GM18498 (cell line): Measurements from ENCODE around the gene ZNF552.
A peak's percentile ranks its signal among the peaks of the same experiment; 100 is the strongest.

Experiments used
- ATAC-seq: cut with Tn5 transposase; IDR thresholded peaks from one replicate; pipeline ENCODE4 v1.9.1; 2021; ENCODE audit warnings: mild to moderate bottlenecking, moderate library complexity; ENCODE audit not compliant: unreplicated experiment

Gene ZNF552

DNA sequence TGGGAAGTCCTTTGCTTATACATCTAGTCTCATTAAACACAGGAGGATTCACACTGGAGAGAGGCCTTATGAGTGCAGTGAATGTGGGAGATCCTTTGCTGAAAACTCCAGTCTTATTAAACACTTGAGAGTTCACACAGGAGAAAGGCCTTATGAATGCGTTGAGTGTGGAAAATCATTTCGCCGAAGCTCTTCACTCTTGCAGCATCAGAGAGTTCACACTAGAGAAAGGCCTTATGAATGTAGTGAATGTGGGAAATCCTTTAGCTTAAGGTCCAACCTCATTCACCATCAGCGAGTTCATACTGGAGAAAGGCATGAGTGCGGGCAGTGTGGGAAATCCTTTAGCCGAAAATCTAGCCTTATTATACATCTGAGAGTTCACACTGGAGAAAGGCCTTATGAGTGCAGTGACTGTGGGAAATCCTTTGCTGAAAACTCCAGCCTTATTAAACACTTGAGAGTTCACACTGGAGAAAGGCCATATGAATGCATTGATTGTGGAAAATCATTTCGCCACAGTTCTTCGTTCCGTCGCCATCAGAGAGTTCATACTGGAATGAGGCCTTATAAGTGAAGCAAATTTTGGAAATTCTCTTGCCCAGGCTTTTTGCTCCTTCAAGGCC, 35.4 kb downstream of the ZNF552 start:
- ATAC-seq, result no peak

DNA sequence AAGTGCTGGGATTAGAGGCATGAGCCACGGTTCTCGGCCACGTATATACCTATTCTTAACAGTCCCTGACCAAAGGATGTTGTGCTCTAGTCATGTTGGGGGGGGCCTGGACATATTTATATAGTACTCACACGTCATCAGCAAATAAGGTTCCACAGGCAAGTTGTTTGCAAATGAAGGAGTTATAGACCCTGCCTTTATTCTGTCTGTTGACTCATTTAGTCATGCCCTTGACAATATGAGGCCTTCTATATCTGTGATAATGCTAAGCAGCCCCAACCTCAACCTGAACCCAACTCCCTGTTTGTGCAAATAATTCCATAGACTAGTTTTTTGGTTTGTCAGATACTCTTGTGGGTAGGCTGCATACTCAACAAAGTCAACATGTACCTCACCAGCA, 36.4 kb downstream of the ZNF552 start:
- ATAC-seq, result no peak

DNA sequence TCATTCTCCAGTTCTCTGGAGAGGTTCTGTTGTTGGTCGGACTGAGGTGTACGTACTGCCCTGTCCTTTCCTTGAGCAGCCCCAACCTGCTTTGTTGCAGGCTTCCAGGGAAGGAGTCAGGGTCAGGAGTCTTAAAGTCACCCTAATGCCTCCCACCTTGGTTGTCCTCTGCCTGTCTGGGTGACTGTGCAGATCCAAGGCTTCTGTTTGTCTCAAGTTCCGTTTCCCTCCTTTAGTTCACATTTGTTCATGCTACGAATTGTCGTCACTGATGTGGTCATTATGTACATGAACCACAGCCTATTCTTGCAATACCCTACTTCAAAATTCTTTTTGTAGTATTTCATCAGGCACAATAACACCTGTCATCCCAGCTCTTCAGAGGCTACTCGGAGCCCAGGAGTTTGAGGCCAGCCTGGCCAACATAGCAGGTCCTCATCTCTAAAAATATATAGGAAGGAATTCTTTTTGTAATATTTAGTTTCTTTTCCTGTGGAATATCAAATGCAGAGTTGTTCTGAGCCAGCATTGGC, 37.9 kb downstream of the ZNF552 start:
- ATAC-seq, result no peak

DNA sequence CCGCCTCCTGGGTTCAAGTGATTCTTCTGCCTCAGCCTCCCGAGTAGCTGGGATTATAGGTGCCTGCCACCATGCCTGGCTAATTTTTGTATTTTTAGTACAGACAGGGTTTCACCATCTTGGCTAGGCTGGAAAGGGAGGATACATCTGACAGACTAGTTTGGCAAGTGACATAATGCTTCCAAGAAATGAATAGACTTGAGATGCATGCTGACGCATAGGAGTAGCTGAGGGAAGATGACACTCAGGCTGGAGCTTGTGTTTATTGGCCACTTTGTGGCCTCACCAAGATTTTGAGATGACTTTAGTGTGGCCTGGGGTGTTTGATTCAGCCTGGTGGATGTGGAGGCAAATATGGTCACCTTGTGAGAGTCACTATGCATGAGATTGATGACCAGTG, 41.2 kb downstream of the ZNF552 start:
- no peak for ATAC-seq

DNA sequence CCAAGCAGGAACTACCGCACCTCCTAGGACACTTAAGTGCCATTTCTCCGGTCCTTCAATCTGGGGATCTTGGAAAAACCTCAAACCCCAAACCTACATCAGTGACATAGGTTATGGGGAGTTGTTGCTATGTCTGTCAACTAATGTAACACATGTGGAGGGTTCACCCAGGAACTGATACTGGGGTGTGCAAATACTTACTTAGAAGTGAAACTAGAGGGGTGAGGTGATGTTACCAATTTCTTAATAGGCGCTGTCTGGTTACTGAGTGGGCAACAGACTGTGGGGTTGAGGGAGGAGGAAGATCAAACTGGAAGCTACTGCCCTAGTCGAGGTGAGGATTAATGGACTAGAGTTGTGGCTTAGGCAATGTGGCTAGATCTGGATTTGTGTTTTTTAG, 43.3 kb downstream of the ZNF552 start:
- ATAC-seq, result no peak

DNA sequence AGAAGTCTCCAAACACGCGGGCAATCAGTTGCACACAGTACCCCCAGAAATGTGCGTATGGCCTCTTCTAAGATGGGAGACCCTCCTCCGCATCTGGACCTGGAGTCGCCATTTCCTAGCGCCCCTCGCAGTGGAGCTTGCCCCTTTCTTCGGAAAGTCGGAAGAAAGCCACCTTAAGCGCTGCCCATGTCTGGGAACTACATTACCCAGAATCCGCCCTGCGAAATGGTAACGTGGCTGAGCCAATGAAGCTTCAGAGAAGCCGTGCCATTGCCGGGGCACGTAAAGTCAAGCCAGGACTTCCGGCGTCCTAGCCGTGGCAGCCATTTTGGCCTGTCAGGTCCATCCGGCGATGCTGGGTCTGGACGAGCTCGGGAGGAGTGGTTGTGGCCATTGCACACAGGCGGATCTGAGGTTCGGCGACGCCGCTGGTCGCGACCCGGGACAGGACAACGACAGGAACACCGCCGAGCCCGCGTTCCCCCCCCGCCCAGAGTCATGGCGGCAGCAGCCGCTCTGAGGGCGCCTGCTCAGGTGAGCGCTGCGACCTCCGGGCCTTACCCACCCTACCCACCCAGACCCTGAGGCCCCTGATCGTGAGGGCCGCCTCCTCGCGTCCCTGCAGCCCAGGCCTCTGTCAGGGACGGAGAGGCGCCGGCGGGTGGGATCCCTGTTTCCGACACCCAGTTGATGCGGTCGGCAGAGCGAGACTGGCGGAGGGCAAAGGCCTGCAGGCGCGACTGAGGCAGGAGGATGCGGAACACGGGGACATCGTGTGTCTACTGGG, 45.2 kb downstream of the ZNF552 start, which contains the start of gene ZNF586:
Gene ZNF586, plus strand, starts transcription at position 332 of the 787 bp plus-strand sequence. Its CDS starts 167 bp downstream, at position 499.
- peak; percentile 96 for ATAC-seq

DNA sequence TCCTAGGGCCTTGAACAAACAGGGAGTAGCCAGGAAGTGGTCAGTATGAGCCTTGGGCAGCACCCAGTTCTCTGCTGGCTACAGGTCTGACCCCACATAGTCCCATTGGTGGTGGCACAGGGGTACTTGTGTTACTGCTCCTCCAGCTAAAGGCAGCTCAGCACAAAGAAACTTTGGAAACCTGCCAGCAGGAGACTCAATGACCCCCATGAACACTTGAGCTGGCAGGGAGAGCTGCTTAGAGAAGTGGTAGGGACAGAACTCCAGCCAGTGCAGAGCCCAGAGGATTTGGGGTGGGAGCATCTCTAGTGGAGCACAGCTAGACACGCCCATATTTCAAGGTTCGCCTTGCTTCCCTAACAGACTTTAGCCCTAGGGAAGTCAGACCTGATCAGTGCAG, 55.6 kb downstream of the ZNF552 start:
- no peak for ATAC-seq

DNA sequence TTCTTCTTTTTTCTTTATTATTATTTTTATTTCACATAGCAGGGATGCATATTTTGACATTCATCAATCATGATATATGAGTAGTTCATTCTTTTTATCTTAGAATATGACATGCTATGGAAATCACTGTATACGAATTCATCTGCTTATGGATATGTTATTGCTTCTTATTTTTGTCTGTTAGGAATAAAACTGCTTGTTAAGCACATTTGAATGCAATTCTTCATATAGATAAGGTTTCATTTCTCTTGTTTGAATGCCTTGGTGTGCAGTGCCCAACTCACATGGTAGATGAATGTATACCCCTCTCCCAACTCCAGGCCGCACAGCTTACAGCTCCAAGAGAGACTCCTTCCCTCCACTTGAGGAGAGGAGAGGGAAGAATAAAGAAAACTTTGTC, 56.8 kb downstream of the ZNF552 start:
- ATAC-seq, result no peak
